COLO668 (cell line): ENCODE data around the gene ARHGEF35.
"Not testable (repeated sequence)": the region's sequence is repeated elsewhere in the genome, so short reads cannot be mapped to it uniquely, and the experiment has no call there.

Experiments
- DNase-seq: peaks from one replicate; lab custom pipeline; 2025; ENCODE audit not compliant: unreplicated experiment; lab: John Stamatoyannopoulos, UW

Gene ARHGEF35

GRCh38 chr7:144195212-144195872 is at the start of gene ARHGEF35:
TSS of gene ARHGEF35 (minus strand) at chr7:144195833. CDS start at chr7:144188383, 7,450 bp downstream.
- not testable (repeated sequence) for DNase-seq

DNA sequence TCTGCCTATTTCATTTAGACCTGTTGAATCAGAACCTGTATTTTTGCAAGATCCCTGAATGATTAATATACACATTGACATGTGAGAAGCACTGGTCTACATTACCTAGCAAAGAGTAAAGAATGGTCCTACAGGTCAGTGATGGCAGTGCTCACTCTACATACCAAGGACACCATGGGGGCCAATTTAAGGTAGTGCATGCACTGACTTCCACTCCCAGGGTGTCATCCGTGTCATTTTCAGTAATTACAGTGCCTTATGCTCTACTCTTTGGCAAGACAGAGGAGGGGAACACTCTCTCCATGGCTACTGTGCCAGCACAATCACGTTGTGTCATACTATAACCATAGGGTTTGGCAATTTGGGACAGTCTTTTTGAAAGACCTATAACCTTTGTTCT is 49.7 kb upstream of the ARHGEF35 start:
- DNase-seq, result not testable (repeated sequence)

DNA sequence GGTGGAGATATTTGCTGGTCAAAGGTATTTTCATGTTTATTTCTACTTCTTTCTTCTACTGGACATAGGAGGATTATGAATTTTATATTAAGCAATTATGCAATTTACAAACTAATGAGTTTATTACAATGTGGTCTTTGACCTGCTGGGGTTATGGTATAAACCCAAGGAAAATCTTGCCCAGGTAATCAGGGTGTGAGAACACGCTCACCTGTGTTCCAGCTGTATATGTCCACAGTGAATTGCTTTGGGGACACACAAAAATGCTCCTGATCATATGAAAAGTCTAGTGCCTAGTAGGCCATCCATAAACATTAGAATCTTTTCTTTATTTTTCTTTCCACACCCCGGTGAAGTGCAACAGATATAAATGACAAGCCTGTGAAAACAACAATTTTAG is 43.7 kb upstream of the ARHGEF35 start, which contains the start of gene OR2A42:
TSS of gene OR2A42 (minus strand) at position 241 of the 400 bp plus-strand sequence. CDS start 6,762 bp downstream, outside the sequence.
- not testable (repeated sequence) for DNase-seq

GRCh38 chr7:144238530-144239082 is 43.0 kb upstream of the ARHGEF35 start:
- DNase-seq, result not testable (repeated sequence)

GRCh38 chr7:144233039-144233438 is 37.4 kb upstream of the ARHGEF35 start:
- DNase-seq, result not testable (repeated sequence)

DNA sequence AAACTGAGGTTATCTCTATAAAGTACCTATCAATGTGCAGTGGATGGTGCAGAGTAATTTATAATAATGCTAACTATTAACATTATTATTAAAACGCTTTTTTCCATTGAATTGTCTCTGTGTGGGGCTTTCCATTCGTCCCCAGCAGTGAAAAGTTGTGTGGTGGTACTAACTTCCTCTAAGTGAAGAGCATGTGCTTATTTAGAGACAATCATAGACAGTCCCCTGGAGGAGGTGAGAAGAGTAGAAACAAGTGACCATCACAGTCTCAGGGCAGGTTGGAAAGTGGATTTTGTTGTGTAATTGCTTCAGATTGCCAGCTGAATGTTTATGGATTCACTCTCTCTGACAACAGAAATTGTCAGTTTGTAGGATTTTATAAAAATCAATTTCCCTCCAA is 35.4 kb upstream of the ARHGEF35 start:
- not testable (repeated sequence) for DNase-seq

- not testable (repeated sequence) for DNase-seq
These were observed 33.2 kb upstream of the ARHGEF35 start for GRCh38 chr7:144228810-144229209.

- DNase-seq, result not testable (repeated sequence)
These were observed 31.2 kb upstream of the ARHGEF35 start for GRCh38 chr7:144226866-144227265.

GRCh38 chr7:144223675-144224074 is 28.0 kb upstream of the ARHGEF35 start:
- DNase-seq, result not testable (repeated sequence)

- not testable (repeated sequence) for DNase-seq
These were observed 24.9 kb upstream of the ARHGEF35 start for GRCh38 chr7:144220531-144220930.

DNA sequence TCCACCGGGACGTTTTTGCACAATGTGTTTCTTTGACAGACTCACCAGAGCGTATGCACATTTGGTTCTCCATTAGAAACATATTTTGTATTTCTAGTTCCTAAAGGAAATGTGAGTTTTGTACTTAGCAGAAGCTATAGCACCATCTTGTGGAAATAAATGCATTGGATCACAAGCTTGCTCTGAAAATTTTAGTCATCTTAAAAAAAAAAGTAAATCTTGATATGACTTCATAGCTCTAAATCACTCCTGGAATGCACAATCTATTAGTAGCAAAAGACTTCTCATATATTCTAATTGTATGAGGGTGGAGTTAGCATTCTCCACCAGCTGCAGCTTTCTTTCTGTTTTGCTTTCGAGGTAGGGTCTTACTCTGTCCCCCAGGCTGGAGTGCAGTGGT is 23.5 kb upstream of the ARHGEF35 start:
- DNase-seq, result not testable (repeated sequence)

- DNase-seq, result not testable (repeated sequence)
These were observed 22.9 kb upstream of the ARHGEF35 start for GRCh38 chr7:144218581-144218980.

DNA sequence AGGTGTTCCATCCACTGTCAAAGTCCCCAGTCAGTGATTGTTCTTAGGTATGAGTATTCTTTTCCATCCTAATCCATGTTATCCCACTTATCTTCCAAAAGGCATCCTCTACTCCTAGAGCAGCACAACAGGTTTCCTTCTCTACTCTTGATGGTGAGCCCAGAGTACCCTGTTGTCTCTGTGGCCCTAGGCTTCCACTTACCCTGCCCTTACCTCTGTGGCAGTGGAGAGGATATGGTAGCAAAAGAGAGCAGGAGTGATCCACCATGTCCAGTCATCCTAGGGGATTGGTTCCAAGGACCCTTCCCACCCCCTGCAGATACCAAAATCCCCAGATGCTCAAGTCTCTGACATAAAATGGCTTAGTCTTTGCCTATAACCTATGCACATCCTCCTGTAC is 21.6 kb upstream of the ARHGEF35 start:
- DNase-seq, result not testable (repeated sequence)

DNA sequence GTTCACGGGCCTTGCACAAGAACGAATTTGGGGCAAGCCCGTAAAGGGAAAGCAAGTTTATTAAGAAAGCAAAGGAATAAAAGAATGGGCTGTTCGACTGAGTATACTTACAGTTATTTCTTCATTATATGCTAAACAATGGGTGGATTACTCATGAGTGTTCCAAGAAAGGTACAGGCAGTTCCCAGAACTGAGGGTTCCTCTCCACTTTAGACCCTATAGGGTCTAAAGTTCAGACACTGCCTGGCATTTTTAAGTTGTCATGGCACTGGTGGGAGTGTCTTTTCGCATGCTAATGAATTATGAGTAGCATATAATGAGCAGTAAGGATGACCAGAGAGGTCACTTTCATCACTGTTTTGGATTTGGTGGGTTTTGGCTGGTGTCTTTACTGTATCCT is 9.7 kb upstream of the ARHGEF35 start:
- not testable (repeated sequence) for DNase-seq

DNA sequence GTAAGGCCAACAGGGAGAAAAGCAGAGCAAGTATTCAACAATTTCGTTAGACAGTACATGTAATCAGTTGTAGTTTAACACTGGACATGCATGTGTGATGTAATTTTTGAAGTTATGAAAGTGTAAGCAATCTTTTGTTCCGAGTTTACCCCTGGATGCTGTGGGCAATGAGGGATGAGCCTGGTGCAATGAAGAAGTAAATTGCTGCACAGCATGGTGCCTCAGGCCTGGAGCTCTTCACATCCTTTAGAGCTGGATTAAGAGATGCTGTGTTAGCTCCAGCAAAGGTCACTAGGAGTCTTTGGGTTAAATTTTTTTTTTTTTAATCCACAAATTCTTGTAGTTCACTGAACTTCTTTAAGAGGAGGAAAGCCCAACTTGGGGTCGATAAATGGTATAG is 7.5 kb upstream of the ARHGEF35 start:
- not testable (repeated sequence) for DNase-seq

- not testable (repeated sequence) for DNase-seq
These were observed 6.3 kb upstream of the ARHGEF35 start for GRCh38 chr7:144201978-144202377.

GRCh38 chr7:144198934-144199333 is 3.3 kb upstream of the ARHGEF35 start:
- not testable (repeated sequence) for DNase-seq

- DNase-seq, result not testable (repeated sequence)
These were observed 1.2 kb downstream of the ARHGEF35 start for GRCh38 chr7:144194453-144194852.

DNA sequence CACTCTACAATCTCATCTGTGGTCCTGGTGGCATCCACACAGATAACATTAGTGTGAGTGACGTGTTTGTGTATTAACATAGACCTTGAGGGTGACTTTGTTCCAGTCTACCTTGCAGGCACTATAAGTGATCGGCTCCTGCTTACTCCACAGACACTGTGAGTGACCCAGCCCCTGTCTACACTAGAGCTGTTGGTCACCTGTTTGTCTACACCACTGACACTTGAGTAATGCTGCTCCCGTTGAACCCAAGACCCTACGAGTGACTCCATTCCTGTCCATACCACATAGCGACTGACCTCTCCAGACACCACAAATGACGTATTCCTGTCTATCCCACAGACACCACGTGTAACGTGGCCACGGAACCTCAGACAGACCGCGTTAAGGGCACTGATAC is 1.9 kb downstream of the ARHGEF35 start:
- not testable (repeated sequence) for DNase-seq

DNA sequence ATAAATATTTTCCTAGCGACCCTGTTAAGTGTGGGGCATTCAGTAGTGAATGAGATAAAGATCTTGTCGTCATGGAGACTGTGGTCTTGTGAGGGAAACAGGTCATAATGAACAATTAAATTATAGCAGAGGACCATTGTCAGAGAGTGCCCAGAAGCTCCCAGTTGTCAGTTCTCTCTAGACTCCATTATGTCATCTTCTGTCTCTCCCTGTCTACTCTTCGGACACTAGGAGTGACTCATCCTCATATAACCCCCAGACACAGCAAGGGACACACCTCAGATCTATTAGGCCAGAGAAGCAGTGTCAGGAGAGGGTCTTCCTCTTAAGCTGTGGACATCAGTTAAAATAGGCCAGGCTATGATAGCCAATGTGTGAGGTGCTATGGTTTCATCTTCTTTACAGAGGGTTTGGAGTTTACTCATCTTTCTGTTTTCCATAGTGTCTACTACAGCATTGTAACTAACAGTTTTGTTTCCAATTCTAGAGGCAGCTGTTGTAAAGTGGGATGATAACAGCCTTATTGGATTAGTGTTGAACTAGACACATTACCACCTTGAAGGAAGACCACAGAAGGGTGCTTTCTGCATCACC is 7.0 kb downstream of the ARHGEF35 start:
- not testable (repeated sequence) for DNase-seq

- DNase-seq, result not testable (repeated sequence)
These were observed 7.8 kb downstream of the ARHGEF35 start for GRCh38 chr7:144187848-144188247.

DNA sequence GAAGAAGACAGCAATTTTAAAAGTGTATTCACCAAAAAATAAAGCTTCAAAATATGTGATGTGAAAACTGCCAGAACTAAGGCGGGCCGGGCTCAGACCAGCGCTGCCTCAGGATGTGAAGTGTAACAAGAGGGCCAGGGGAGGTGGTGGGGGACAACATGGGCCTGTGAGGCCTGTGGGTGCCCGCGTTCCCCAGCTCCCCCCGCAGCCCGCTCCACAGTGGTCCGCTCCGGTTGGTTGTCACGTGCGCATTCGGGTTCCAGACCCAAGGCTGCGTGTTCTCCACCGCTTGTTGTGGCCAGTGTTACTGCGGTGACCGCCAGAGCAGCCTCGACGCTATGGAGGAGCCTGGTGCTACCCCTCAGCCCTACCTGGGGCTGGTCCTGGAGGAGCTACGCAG is 12.5 kb downstream of the ARHGEF35 start, which contains the start of gene CTAGE4:
TSS of gene CTAGE4 (plus strand) at position 301 of the 400 bp plus-strand sequence. CDS start at position 339, 38 bp downstream.
- DNase-seq, result not testable (repeated sequence)
